H1 (cell line): ENCODE measurements around the gene CARM1. TPM values are rescaled to one million over a fixed set of nuclear protein-coding genes. Genes with fewer than 3 reads are reported as not detected.

Source experiments
- CTCF ChIA-PET: fragments of 300-600 bp; sonication (Branson Sonifier 250); formaldehyde crosslinking; loops from one replicate; lab custom pipeline; 2021; ENCODE audit not compliant: partially characterized antibody; lab: Charles Lee
- POLR2A ChIA-PET: fragments of 300-600 bp; sonication (Branson Sonifier 250); formaldehyde crosslinking; loops from one replicate; lab custom pipeline; 2021; ENCODE audit warnings: inconsistent platforms; ENCODE audit not compliant: partially characterized antibody; lab: Charles Lee
- DNase-seq, 2 experiments: peaks; one replicate each; pipeline versions ENCODE4 v3.0.0 to v3.0.0-alpha.2; 2010 to 2022; ENCODE audit warnings: low spot score in 2 of 2, low read depth in 1 of 2, mixed read lengths in 1 of 2
- FAIRE-seq: peaks from 2 replicates; lab custom pipeline; 2011; peaks lifted over from hg19 to GRCh38; lab: Jason Lieb, UNC
- H2AFZ ChIP-seq: 2 replicates; pipeline ENCODE4 v1.8.1; 2012; ENCODE audit warnings: low read length, inconsistent platforms
- H2AK5ac ChIP-seq: 2 replicates; pipeline ENCODE4 v1.6.1; 2013; ENCODE audit warnings: low read depth, low read length
- H2BK120ac ChIP-seq: replicated peaks from 2 replicates; pipeline ENCODE3; 2013; ENCODE audit warnings: low read depth, low read length, inconsistent platforms
- H2BK12ac ChIP-seq: 2 replicates; pipeline ENCODE4 v1.6.1; 2013; ENCODE audit warnings: low read depth, low read length
- H2BK15ac ChIP-seq: 2 replicates; pipeline ENCODE4 v1.6.1; 2013; ENCODE audit warnings: low read length
- H2BK20ac ChIP-seq: 2 replicates; pipeline ENCODE4 v1.6.1; 2013; ENCODE audit warnings: low read length
- H2BK5ac ChIP-seq: 2 replicates; pipeline ENCODE4 v1.6.1; 2013; ENCODE audit warnings: low read depth, low read length
- H3K14ac ChIP-seq: 2 replicates; pipeline ENCODE4 v1.6.1; 2013; ENCODE audit warnings: inconsistent platforms; ENCODE audit not compliant: insufficient read length
- H3K18ac ChIP-seq: 2 replicates; pipeline ENCODE4 v1.6.1; 2013; ENCODE audit warnings: low read length; ENCODE audit errors: extremely low read depth
- H3K23ac ChIP-seq: 2 replicates; pipeline ENCODE4 v1.6.1; 2013; ENCODE audit warnings: inconsistent platforms; ENCODE audit not compliant: insufficient read length
- H3K23me2 ChIP-seq: 2 replicates; pipeline ENCODE4 v1.6.1; 2013; ENCODE audit warnings: low read depth, low read length
- H3K27ac ChIP-seq: 2 replicates; pipeline ENCODE4 v1.6.1; 2011; ENCODE audit warnings: low read depth, low read length, inconsistent platforms
- H3K27me3 ChIP-seq, 4 experiments: replicated peaks in 1 of 4; 1 replicate in 1 of 4; 2 replicates in 3 of 4; pipeline versions ENCODE4 v1.6.1 to v1.8.1; 2011 to 2013; ENCODE audit warnings: low read length in 3 of 4, mild to moderate bottlenecking in 3 of 4, inconsistent platforms in 2 of 4, mixed read lengths in 2 of 4, moderate library complexity in 1 of 4; ENCODE audit not compliant: control insufficient read depth in 3 of 4, insufficient read depth in 3 of 4; ENCODE audit errors: extremely low read depth in 1 of 4
- H3K36me3 ChIP-seq, 4 experiments: 2 replicates each; pipeline versions ENCODE4 v1.6.1 to v1.8.1; 2011 to 2013; ENCODE audit warnings: mild to moderate bottlenecking in 4 of 4, low read length in 3 of 4, moderate library complexity in 2 of 4, control low read depth in 1 of 4, inconsistent platforms in 1 of 4; ENCODE audit not compliant: insufficient read depth in 4 of 4, control insufficient read depth in 2 of 4
- H3K4ac ChIP-seq: replicated peaks from 2 replicates; pipeline ENCODE3; 2013; ENCODE audit warnings: low read length, low read depth, mixed read lengths, inconsistent platforms; ENCODE audit not compliant: insufficient read length
- H3K4me1 ChIP-seq, 4 experiments: replicated peaks in 1 of 4; 1 replicate in 1 of 4; 2 replicates in 3 of 4; pipeline versions ENCODE4 v1.6.1 to v1.8.1; 2011 to 2013; ENCODE audit warnings: low read length in 3 of 4, inconsistent platforms in 2 of 4, mixed read lengths in 1 of 4; ENCODE audit not compliant: insufficient read depth in 4 of 4, control insufficient read depth in 3 of 4
- H3K4me2 ChIP-seq, 2 experiments: 2 replicates each; pipeline versions ENCODE4 v1.6.1 to v1.8.1; 2011 to 2013; ENCODE audit warnings: low read depth in 2 of 2, low read length in 2 of 2, control low read depth in 1 of 2, inconsistent platforms in 1 of 2, mild to moderate bottlenecking in 1 of 2; ENCODE audit not compliant: insufficient read depth in 1 of 2
- H3K4me3 ChIP-seq, 4 experiments: fragments of 200-600, 300-600 bp in 1 of 4; sonication (generic), shearing (Covaris generic), sonication (Bioruptor Twin) in 1 of 4; 2 replicates each; pipeline versions ENCODE4 v1.5.1 to v1.8.1; 2011 to 2016; ENCODE audit warnings: low read length in 4 of 4, low read depth in 3 of 4, control low read depth in 2 of 4, inconsistent platforms in 2 of 4, mild to moderate bottlenecking in 2 of 4, mixed read lengths in 1 of 4, moderate library complexity in 1 of 4; ENCODE audit not compliant: insufficient read depth in 2 of 4; ENCODE audit errors: extremely low read depth in 1 of 4
- H3K56ac ChIP-seq: replicated peaks from 2 replicates; pipeline ENCODE3; 2013; ENCODE audit warnings: low read depth, mild to moderate bottlenecking, mixed read lengths, low read length, inconsistent platforms; ENCODE audit not compliant: insufficient read length
- H3K79me1 ChIP-seq: 2 replicates; pipeline ENCODE4 v1.6.1; 2013; ENCODE audit warnings: low read depth, low read length, control low read depth
- H3K79me2 ChIP-seq, 2 experiments: 2 replicates each; pipeline versions ENCODE4 v1.6.1 to v1.8.1; 2012 to 2013; ENCODE audit warnings: low read length in 2 of 2, mild to moderate bottlenecking in 2 of 2, inconsistent platforms in 1 of 2; ENCODE audit not compliant: insufficient read depth in 2 of 2, control insufficient read depth in 1 of 2
- H3K9ac ChIP-seq, 4 experiments: replicated peaks in 1 of 4; 1 replicate in 1 of 4; 2 replicates in 3 of 4; pipeline versions ENCODE4 v1.6.1 to v1.8.1; 2011 to 2013; ENCODE audit warnings: low read depth in 3 of 4, low read length in 3 of 4, control low read depth in 2 of 4, mild to moderate bottlenecking in 2 of 4, moderate library complexity in 2 of 4, inconsistent platforms in 1 of 4; ENCODE audit errors: extremely low read depth in 1 of 4
- H3K9me3 ChIP-seq, 2 experiments: 2 replicates each; pipeline versions ENCODE4 v1.6.1 to v1.8.1; 2012 to 2013; ENCODE audit warnings: mild to moderate bottlenecking in 2 of 2, moderate library complexity in 2 of 2, control low read depth in 1 of 2, inconsistent platforms in 1 of 2, low read depth in 1 of 2, low read length in 1 of 2, mixed read lengths in 1 of 2; ENCODE audit not compliant: insufficient read depth in 2 of 2
- H4K20me1 ChIP-seq, 2 experiments: replicated peaks in 1 of 2; 2 replicates each; pipeline versions ENCODE3 to v1.8.1; 2011 to 2013; ENCODE audit warnings: inconsistent platforms in 2 of 2, low read length in 2 of 2, mild to moderate bottlenecking in 1 of 2; ENCODE audit not compliant: insufficient read depth in 2 of 2, control insufficient read depth in 1 of 2
- H4K5ac ChIP-seq: 2 replicates; pipeline ENCODE4 v1.6.1; 2013; ENCODE audit warnings: low read length, low read depth, mixed read lengths, inconsistent platforms; ENCODE audit not compliant: insufficient read length
- H4K8ac ChIP-seq: 2 replicates; pipeline ENCODE4 v1.8.0; 2013; ENCODE audit warnings: mild to moderate bottlenecking, moderate library complexity, low read length, inconsistent platforms; ENCODE audit not compliant: insufficient read depth; ENCODE audit errors: extremely low read depth
- H4K91ac ChIP-seq: replicated peaks from 2 replicates; pipeline ENCODE3; 2013; ENCODE audit warnings: low read length, mixed read lengths, inconsistent platforms; ENCODE audit not compliant: insufficient read length
- GABPA ChIP-seq: IDR thresholded peaks from 2 replicates; pipeline ENCODE4 v1.6.1; 2011; ENCODE audit warnings: mild to moderate bottlenecking, low read length, moderate library complexity, borderline replicate concordance; ENCODE audit not compliant: insufficient read depth
- MAX ChIP-seq: IDR thresholded peaks from 2 replicates; pipeline ENCODE4 v1.6.1; 2012; ENCODE audit warnings: inconsistent platforms
- WGBS, 2 experiments: shearing (Covaris generic) in 1 of 2; methylation state at CpG; one replicate each; pipeline versions ENCODE4 v1.1.6 to v1.1.7; 2013 to 2015; ENCODE audit warnings: low lambda C conversion rate in 2 of 2, mixed read lengths in 2 of 2, inconsistent platforms in 1 of 2, low coverage in 1 of 2, missing lambda C conversion rate in 1 of 2; ENCODE audit not compliant: insufficient replicate concordance in 2 of 2, insufficient coverage in 1 of 2, insufficient read length in 1 of 2; ENCODE audit errors: extremely low coverage in 1 of 2, missing lambda C conversion rate in 1 of 2; 5-methylcytosine and 5-hydroxymethylcytosine counted together
- polyA plus RNA-seq, 7 experiments: library from polyadenylated mRNA; depleted of rRNA in 3 of 7; stranded (reverse) in 5 of 7; unstranded in 2 of 7; fragments of >200 nt in 5 of 7; fragments of 200-250 nt in 2 of 7; gene quantifications; 1 replicate in 5 of 7; 2 replicates in 1 of 7; 4 replicates in 1 of 7; pipeline versions ENCODE4 v1.2.1 to v1.2.3, GENCODE V29; 2011 to 2013; ENCODE audit warnings: missing spikeins in 2 of 7, mixed read lengths in 2 of 7
- total RNA-seq: library from RNA; stranded (reverse); fragmentation: NEBNext Ultra II Directional; extraction: Animal tissue kit (Norgen Biotek cat#: 25700); gene quantifications from 2 replicates; pipeline ENCODE4 v1.2.1, GENCODE V29; 2021

CARM1 gene
- total and polyA plus RNA-seq, 2 of the 8 experiments (the other 6 are each of a cell fraction or from before 2014, with no cell fraction given): 134 to 164 TPM

- TF ChIP-seq MAX (peak; percentile 9; the same call in 1 of the 2 replicates), GABPA (no peak)
- no peak overlapping the region for H3K56ac ChIP-seq
- no peak overlapping the region for H3K23ac ChIP-seq
- peaks cover 27% of the 10 kb centered on the region for H3K79me1 ChIP-seq
- peak overlapping the region; percentile 65 for H3K27ac ChIP-seq
- H3K4me1 ChIP-seq: peaks cover 22 to 51% (median 42%) of the 10 kb centered on the region in 4 experiments
- H2BK20ac ChIP-seq: peak overlapping the region; percentile 75
- peaks cover 0 to 12% of the 10 kb centered on the region in 2 experiments for H4K20me1 ChIP-seq
- CTCF ChIA-PET: interaction anchor here (0.6 to 11.7 kb wide), 18 partner anchors 9 to 177 kb away, joined by 3 to 103 read pairs (median 3); partner anchors contain the start of genes CARM1 and TMED1
- no peaks in the 10 kb centered on the region for H3K9me3 ChIP-seq
- POLR2A ChIA-PET: interaction anchor here (0.6 to 6.8 kb wide), 12 partner anchors 9 to 153 kb away, joined by 3 to 72 read pairs (median 7); partner anchors contain the start of genes CARM1 and TMED1
- no peak overlapping the region for H3K14ac ChIP-seq
- peak overlapping the region; percentile 95; the same call in 1 of the 2 replicates for H2BK15ac ChIP-seq
- H3K23me2 ChIP-seq: no peaks in the 10 kb centered on the region
- H3K18ac ChIP-seq: peak overlapping the region; percentile 93
- peak overlapping the region; percentile 97; the same call in 1 of the 2 replicates for H2BK12ac ChIP-seq
- FAIRE-seq (no peak), DNase-seq (no peak)
- no peaks in the 10 kb centered on the region for H3K27me3 ChIP-seq
- WGBS, 2 experiments: 75% methylated on average over 9 of the region's 9 CpGs; no CpG with 5 or more reads in 1 of the 2 experiments
- H2AK5ac ChIP-seq: peak overlapping the region; percentile 97
- H2AFZ ChIP-seq: no peak overlapping the region
- peak overlapping the region; percentile 46 for H4K8ac ChIP-seq
- H4K91ac ChIP-seq: peak overlapping the region; percentile 61
- H3K9ac ChIP-seq: peak overlapping the region in 3 of 4 experiments; percentile 16 to 38 (median 38); a peak in 4 of 7 replicates
- H3K36me3 ChIP-seq: no peaks in the 10 kb centered on the region
- peak overlapping the region; percentile 56 to 61 for H3K4me2 ChIP-seq
- H2BK5ac ChIP-seq: peak overlapping the region; percentile 95
- H2BK120ac ChIP-seq: peak overlapping the region; percentile 36
- peaks cover 0 to 77% of the 10 kb centered on the region in 2 experiments; a peak in 2 of 4 replicates for H3K79me2 ChIP-seq
- H3K4me3 ChIP-seq: peak overlapping the region in 1 of 4 experiments; percentile 37; a peak in 2 of 8 replicates
- H4K5ac ChIP-seq: peak overlapping the region; percentile 70
- peak overlapping the region; percentile 61 for H3K4ac ChIP-seq
These were observed 16.4 kb downstream of the CARM1 start for GRCh38 chr19:10887616-10888367.
